Measurements from ENCODE around the gene FAM110A. TPM values are rescaled to one million over a fixed set of nuclear protein-coding genes. Genes with fewer than 3 reads are reported as not detected.

Gene FAM110A
- total RNA-seq, 4 donors from 2014 or later = 2.9 to 5.2 (median 3.1) TPM

- DNase-seq (ENCODE audit: low spot score) = no peak
- TF ChIP-seq, protein P1, sequence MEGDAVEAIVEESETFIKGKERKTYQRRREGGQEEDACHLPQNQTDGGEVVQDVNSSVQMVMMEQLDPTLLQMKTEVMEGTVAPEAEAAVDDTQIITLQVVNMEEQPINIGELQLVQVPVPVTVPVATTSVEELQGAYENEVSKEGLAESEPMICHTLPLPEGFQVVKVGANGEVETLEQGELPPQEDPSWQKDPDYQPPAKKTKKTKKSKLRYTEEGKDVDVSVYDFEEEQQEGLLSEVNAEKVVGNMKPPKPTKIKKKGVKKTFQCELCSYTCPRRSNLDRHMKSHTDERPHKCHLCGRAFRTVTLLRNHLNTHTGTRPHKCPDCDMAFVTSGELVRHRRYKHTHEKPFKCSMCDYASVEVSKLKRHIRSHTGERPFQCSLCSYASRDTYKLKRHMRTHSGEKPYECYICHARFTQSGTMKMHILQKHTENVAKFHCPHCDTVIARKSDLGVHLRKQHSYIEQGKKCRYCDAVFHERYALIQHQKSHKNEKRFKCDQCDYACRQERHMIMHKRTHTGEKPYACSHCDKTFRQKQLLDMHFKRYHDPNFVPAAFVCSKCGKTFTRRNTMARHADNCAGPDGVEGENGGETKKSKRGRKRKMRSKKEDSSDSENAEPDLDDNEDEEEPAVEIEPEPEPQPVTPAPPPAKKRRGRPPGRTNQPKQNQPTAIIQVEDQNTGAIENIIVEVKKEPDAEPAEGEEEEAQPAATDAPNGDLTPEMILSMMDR (IDR thresholded peaks at IDR 0.05) = no peak
- no peak for ATAC-seq (ENCODE audit: low FRiP score)
Observed at GRCh38 chr20:819680-820322, 13.7 kb upstream of the FAM110A start.

- ATAC-seq (ENCODE audit: low FRiP score) (no peak), DNase-seq (ENCODE audit: low spot score) (no peak)
- TF ChIP-seq, protein P1 (IDR thresholded peaks at IDR 0.05) = no peak
Observed at GRCh38 chr20:820323-820953, 13.1 kb upstream of the FAM110A start.

GRCh38 chr20:821046-821730 lies 12.3 kb upstream of the FAM110A start:
- ATAC-seq (ENCODE audit: low FRiP score) (no peak), DNase-seq (ENCODE audit: low spot score) (no peak)
- TF ChIP-seq, protein P1 (IDR thresholded peaks at IDR 0.05) = no peak

- TF ChIP-seq, protein P1 (IDR thresholded peaks at IDR 0.05) = no peak
- DNase-seq (ENCODE audit: low spot score) = no peak
- ATAC-seq (ENCODE audit: low FRiP score) = no peak
Observed at GRCh38 chr20:821731-822065, 11.8 kb upstream of the FAM110A start.

- no peak for DNase-seq (ENCODE audit: low spot score)
- ATAC-seq (ENCODE audit: low FRiP score) = no peak
- TF ChIP-seq, protein P1 (IDR thresholded peaks at IDR 0.05) = no peak
Observed at GRCh38 chr20:822651-823573, 10.6 kb upstream of the FAM110A start.

GRCh38 chr20:823574-823902 lies 10.0 kb upstream of the FAM110A start:
- no peak for DNase-seq (ENCODE audit: low spot score)

More at GRCh38 chr20:823574-823902, 10.0 kb upstream of the FAM110A start:
- ATAC-seq (ENCODE audit: low FRiP score) = no peak
- TF ChIP-seq, protein P1 (IDR thresholded peaks at IDR 0.05) = no peak
